ENCODE measurements around the gene GPR142. TPM values are rescaled to one million over a fixed set of nuclear protein-coding genes. Genes with fewer than 3 reads are reported as not detected.

The GPR142 gene
- total RNA-seq, 2 donors from 2014 or later: 0.35 to 0.74 TPM

DNA sequence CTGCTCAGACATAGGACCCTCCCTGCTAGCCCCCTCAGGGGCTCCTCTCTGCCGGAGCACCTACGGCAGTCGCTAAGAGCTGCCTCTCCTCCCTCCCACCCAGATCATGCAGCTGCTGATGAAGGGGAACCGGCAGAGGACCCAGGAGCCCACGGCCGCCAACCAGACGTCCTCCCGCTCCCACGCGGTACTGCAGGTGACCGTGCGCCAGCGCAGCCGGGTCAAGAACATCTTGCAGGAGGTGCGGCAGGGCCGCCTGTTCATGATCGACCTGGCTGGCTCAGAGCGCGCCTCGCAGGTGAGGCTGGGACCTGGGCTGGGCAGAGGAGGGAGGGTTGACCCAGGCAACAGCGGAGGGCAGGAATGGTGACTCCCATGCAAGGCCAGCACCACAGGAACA lies 22.6 kb upstream of the GPR142 start:
- intact Hi-C loops (cut with DNase I): no loop called here

DNA sequence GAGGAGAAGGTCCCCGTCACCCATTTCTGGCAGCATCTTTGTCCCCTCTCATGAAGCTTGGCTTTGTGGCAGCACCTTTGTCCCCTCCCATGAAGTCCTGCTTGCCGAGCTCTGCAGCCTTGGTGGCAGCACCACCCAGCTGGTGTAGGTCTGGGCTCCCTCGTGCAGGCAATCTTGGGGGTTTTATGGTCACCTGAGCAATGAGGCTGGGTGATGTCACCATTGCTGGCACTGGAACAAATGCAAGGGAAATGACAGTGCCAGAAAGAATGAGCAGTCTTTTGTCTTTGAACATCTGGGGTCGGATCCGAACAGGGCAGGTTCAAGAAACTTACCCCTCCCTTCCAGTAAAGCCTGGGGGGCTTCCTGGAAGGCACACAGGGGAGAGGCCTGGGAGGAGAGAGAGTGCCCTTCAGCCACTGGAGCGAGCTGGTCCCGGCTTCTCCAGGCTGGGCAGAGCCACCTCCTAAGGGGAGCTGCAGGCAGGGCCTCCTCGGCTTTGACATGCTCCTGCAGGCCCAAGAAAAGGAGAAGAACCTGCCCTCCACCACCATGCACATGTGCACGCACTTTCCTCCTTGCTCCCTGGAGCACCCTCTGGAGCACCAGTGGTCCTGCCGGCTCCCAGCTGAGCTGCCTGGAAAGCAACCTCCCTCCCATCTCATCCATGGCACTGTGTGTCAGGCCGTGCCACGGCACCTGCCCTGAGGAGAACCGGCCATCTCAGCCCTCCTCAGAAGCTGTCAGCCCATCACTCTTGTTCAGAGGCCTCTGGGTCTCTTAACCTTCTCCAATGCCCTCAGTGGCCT lies 21.7 kb upstream of the GPR142 start:
- Histone ChIP-seq H3K9me3 (no peaks in the 10 kb centered on the region), H3K27ac (no peak overlapping the region), H3K36me3 (no peaks in the 10 kb centered on the region), H3K4me1 (no peaks in the 10 kb centered on the region), H3K4me3 (no peak overlapping the region), H3K9ac (ENCODE audit: low read depth in 2 of 2, low read length in 2 of 2) (no peak overlapping the region), H3K27me3 (no peaks in the 10 kb centered on the region)
- TF ChIP-seq, protein P1, sequence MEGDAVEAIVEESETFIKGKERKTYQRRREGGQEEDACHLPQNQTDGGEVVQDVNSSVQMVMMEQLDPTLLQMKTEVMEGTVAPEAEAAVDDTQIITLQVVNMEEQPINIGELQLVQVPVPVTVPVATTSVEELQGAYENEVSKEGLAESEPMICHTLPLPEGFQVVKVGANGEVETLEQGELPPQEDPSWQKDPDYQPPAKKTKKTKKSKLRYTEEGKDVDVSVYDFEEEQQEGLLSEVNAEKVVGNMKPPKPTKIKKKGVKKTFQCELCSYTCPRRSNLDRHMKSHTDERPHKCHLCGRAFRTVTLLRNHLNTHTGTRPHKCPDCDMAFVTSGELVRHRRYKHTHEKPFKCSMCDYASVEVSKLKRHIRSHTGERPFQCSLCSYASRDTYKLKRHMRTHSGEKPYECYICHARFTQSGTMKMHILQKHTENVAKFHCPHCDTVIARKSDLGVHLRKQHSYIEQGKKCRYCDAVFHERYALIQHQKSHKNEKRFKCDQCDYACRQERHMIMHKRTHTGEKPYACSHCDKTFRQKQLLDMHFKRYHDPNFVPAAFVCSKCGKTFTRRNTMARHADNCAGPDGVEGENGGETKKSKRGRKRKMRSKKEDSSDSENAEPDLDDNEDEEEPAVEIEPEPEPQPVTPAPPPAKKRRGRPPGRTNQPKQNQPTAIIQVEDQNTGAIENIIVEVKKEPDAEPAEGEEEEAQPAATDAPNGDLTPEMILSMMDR (IDR thresholded peaks at IDR 0.05): no peak
- DNase-seq: no peak
- intact Hi-C loops (cut with DNase I): no loop called here

More for the DNA sequence above, 22.6 kb upstream of the GPR142 start:
- Histone ChIP-seq H3K36me3 (no peaks in the 10 kb centered on the region), H3K27ac (no peak overlapping the region), H3K4me3 (no peak overlapping the region), H3K9ac (ENCODE audit: low read depth in 2 of 2, low read length in 2 of 2) (no peak overlapping the region), H3K4me1 (no peaks in the 10 kb centered on the region), H3K9me3 (no peaks in the 10 kb centered on the region), H3K27me3 (no peaks in the 10 kb centered on the region)
- TF ChIP-seq, protein P1 (IDR thresholded peaks at IDR 0.05): no peak
- DNase-seq: no peak

DNA sequence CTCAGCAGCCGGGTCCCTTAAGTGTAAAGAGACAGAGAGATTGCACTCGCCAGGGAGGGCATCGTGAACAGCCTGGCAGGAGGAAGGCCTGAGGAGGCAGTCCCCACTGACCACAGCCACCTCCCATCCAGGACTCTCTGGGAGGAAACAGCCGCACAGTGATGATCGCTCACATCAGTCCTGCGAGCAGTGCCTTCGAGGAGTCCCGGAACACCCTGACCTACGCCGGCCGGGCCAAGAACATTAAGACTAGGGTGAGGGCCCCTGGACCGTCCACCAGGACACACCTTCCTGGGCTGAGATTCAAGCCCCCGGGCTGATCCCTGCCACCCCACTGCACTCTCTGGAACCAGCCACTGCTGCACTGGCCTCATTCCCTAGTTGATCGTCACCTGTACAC lies 19.7 kb upstream of the GPR142 start:
- DNase-seq: no peak
- Histone ChIP-seq H3K4me1 (no peaks in the 10 kb centered on the region), H3K27me3 (peaks cover 13% of the 10 kb centered on the region), H3K36me3 (no peaks in the 10 kb centered on the region), H3K4me3 (no peak overlapping the region), H3K9ac (ENCODE audit: low read depth in 2 of 2, low read length in 2 of 2) (no peak overlapping the region), H3K9me3 (no peaks in the 10 kb centered on the region), H3K27ac (no peak overlapping the region)
- intact Hi-C loops (cut with DNase I): no loop called here
- TF ChIP-seq, protein P1 (IDR thresholded peaks at IDR 0.05): no peak

DNA sequence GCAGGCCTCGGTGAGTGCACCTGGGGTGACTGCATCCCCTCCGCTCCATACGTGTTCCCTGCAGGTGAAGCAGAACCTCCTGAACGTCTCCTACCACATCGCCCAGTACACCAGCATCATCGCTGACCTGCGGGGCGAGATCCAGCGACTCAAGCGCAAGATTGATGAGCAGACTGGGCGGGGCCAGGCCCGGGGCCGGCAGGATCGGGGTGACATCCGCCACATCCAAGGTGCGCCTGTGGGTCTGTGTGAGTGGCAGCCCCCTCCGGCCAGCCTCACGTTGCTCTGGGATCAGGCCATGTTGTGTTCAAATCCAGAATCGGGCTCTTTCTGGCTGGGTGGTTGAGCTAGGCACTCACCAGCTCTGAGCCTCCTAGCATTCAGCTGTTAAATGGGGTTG lies 18.2 kb upstream of the GPR142 start:
- no peak overlapping the region for H3K9ac ChIP-seq (ENCODE audit: low read depth in 2 of 2, low read length in 2 of 2)
- H3K4me3 ChIP-seq: no peak overlapping the region
- no peaks in the 10 kb centered on the region for H3K36me3 ChIP-seq
- intact Hi-C loops (cut with DNase I): no loop called here
- DNase-seq: no peak
- H3K27me3 ChIP-seq: peaks cover 16% of the 10 kb centered on the region
- H3K27ac ChIP-seq: no peak overlapping the region
- no peaks in the 10 kb centered on the region for H3K9me3 ChIP-seq
- TF ChIP-seq, protein P1 (IDR thresholded peaks at IDR 0.05): no peak
- no peaks in the 10 kb centered on the region for H3K4me1 ChIP-seq

DNA sequence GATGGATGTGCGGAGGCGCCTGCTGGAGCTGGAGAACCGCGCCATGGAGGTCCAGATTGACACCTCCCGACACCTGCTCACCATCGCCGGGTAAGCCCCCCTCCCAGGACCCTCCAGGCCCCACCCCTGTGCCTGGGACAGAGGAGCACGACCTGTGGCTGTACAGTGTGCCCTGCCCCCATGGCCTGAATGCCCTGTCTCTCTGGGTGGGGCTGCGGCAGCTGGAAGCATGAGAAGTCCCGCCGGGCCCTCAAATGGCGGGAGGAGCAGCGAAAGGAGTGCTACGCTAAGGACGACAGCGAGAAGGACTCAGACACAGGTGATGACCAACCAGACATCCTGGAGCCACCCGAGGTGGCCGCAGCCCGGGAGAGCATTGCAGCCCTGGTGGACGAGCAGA lies 16.8 kb upstream of the GPR142 start:
- Histone ChIP-seq H3K9ac (ENCODE audit: low read depth in 2 of 2, low read length in 2 of 2) (no peak overlapping the region), H3K27me3 (peaks cover 28% of the 10 kb centered on the region), H3K4me3 (no peak overlapping the region), H3K27ac (no peak overlapping the region), H3K9me3 (no peaks in the 10 kb centered on the region), H3K4me1 (no peaks in the 10 kb centered on the region), H3K36me3 (no peaks in the 10 kb centered on the region)
- TF ChIP-seq, protein P1 (IDR thresholded peaks at IDR 0.05): no peak
- intact Hi-C loops (cut with DNase I): no loop called here
- DNase-seq: no peak
